Neural progenitor cell (in vitro differentiated cells): ENCODE data around the gene SNX9. TPM values are rescaled to one million over a fixed set of nuclear protein-coding genes. Genes with fewer than 3 reads are reported as not detected.

Source experiments
- DNase-seq: peaks from one replicate; pipeline ENCODE4 v3.0.0-alpha.2; 2016; ENCODE audit warnings: low spot score
- H2AFZ ChIP-seq: fragments of 200-600 bp; sonication (generic); replicated peaks from 2 replicates; pipeline ENCODE4 v1.6.1; 2016; ENCODE audit warnings: antibody characterized with exemption
- H3F3A ChIP-seq: fragments of 200-600 bp; sonication (generic); 2 replicates; pipeline ENCODE4 v1.6.1; 2016; ENCODE audit warnings: antibody characterized with exemption, low read depth
- H3K27ac ChIP-seq: fragments of 200-600 bp; sonication (generic); 2 replicates; pipeline ENCODE4 v1.5.1; 2016; ENCODE audit warnings: mild to moderate bottlenecking
- H3K27me3 ChIP-seq: fragments of 200-600 bp; sonication (generic); 2 replicates; pipeline ENCODE4 v1.6.1; 2016; ENCODE audit warnings: mild to moderate bottlenecking, moderate library complexity
- H3K36me3 ChIP-seq: fragments of 200-600 bp; sonication (generic); 2 replicates; pipeline ENCODE4 v1.5.1; 2016
- H3K4me1 ChIP-seq: fragments of 200-600 bp; sonication (generic); 2 replicates; pipeline ENCODE4 v1.6.1; 2016; ENCODE audit warnings: mixed run types
- H3K4me2 ChIP-seq: fragments of 200-600 bp; sonication (generic); 2 replicates; pipeline ENCODE4 v1.6.1; 2016
- H3K4me3 ChIP-seq: fragments of 200-600 bp; sonication (generic); 2 replicates; pipeline ENCODE4 v1.5.1; 2016
- H3K79me2 ChIP-seq: fragments of 200-600 bp; sonication (generic); 2 replicates; pipeline ENCODE4 v1.6.1; 2016; ENCODE audit warnings: low read depth
- H3K9ac ChIP-seq: fragments of 200-600 bp; sonication (generic); 2 replicates; pipeline ENCODE4 v1.6.1; 2016
- H3K9me3 ChIP-seq: fragments of 200-600 bp; sonication (generic); 2 replicates; pipeline ENCODE4 v1.5.1; 2016; ENCODE audit warnings: low read depth
- H4K20me1 ChIP-seq: fragments of 200-600 bp; sonication (generic); 2 replicates; pipeline ENCODE4 v1.6.1; 2016; ENCODE audit warnings: low read depth
- H3K27ac Mint-ChIP-seq: 3 replicates; pipeline ENCODE4 v1.8.0; 2021; ENCODE audit warnings: mixed read lengths
- H3K27me3 Mint-ChIP-seq: 2 replicates; pipeline ENCODE4 v1.8.0; 2022; ENCODE audit warnings: low read depth, mild to moderate bottlenecking, inconsistent platforms, moderate library complexity, mixed read lengths; ENCODE audit not compliant: insufficient read depth
- H3K36me3 Mint-ChIP-seq: 3 replicates; pipeline ENCODE4 v1.8.0; 2021; ENCODE audit warnings: mixed read lengths
- H3K4me1 Mint-ChIP-seq: 3 replicates; pipeline ENCODE4 v1.8.0; 2021; ENCODE audit warnings: mixed read lengths
- H3K4me3 Mint-ChIP-seq: 3 replicates; pipeline ENCODE4 v1.8.0; 2021; ENCODE audit warnings: mild to moderate bottlenecking, moderate library complexity, mixed read lengths
- H3K9me3 Mint-ChIP-seq: 3 replicates; pipeline ENCODE4 v1.8.0; 2020; ENCODE audit warnings: mixed read lengths
- EZH2 ChIP-seq: fragments of 200-600 bp; sonication (generic); IDR thresholded peaks from 2 replicates; pipeline ENCODE4 v1.6.1; 2017; ENCODE audit warnings: antibody characterized with exemption, mild to moderate bottlenecking, moderate library complexity
- EZH2phosphoT487 ChIP-seq: fragments of 200-600 bp; sonication (generic); IDR thresholded peaks from 2 replicates; pipeline ENCODE4 v1.6.1; 2017; ENCODE audit warnings: antibody characterized with exemption
- total RNA-seq: library from RNA; depleted of rRNA; stranded (reverse); fragments of >200 nt; gene quantifications from 2 replicates; pipeline ENCODE4 v1.2.3, GENCODE V29; 2015; ENCODE audit warnings: low replicate concordance
- TF ChIP-seq, protein P1 (sequence below): fragments of 200-600 bp; sonication (generic); IDR thresholded peaks from 2 replicates; pipeline ENCODE4 v1.5.1; 2017; ENCODE audit warnings: antibody characterized with exemption, mild to moderate bottlenecking

The SNX9 gene
- total RNA-seq, 1 donor from 2014 or later = 17.8 TPM

DNA sequence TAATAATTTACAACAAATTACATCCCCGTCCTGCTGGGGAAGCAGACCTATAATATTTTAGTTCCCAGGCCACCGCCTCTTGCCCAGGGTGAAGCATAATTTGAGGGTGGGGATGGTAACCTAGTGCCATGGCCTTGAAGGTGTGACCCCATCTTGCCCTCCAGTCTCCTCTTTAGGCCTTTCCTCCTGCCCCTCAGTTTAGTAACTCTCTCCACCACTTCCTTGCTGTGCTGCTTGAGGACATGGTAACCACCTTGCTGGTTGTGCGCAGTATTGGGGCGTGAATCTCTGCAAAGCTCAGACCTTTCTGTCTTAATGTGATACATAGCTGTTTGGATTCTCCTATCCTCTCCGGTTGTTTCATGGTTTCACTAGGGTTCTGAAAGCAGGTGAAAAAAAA is 16.6 kb downstream of the SNX9 start:
- H4K20me1 ChIP-seq = no peaks in the 10 kb centered on the region
- H3K79me2 ChIP-seq = peaks cover 97% of the 10 kb centered on the region
- no peaks in the 10 kb centered on the region for H3K27me3 Mint-ChIP-seq

DNA sequence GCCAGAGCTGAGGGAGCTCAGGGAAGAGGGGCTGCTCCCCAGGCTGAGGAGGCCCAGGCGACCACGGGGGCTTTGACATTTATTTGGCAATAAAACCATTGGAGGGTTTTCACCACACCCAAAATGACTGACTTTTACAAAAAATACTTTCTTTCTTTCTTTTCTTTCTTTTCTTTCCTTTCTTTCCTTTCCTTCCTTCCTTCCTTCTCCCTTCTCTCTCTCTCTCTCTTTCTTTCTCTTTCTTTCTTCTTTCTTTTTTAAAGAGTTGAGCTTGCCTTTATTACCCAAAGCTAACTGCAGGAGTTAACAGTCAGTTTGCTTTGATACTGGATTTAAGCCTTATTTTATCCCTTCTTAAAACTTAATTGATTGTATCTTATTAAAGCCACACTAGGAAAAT is 17.2 kb downstream of the SNX9 start:
- no peak overlapping the region for H3K9ac ChIP-seq
- no peaks in the 10 kb centered on the region for H3K9me3 ChIP-seq
- H3K4me1 ChIP-seq = peaks cover 17% of the 10 kb centered on the region
- H3K36me3 ChIP-seq = no peaks in the 10 kb centered on the region
- no peak for DNase-seq
- Mint-ChIP-seq H3K4me1 (peaks cover 4% of the 10 kb centered on the region), H3K4me3 (no peak overlapping the region), H3K9me3 (peaks cover 37% of the 10 kb centered on the region), H3K27me3 (no peaks in the 10 kb centered on the region), H3K27ac (no peak overlapping the region), H3K36me3 (peaks cover 31% of the 10 kb centered on the region)
- H3K4me3 ChIP-seq = no peak overlapping the region
- H3K27ac ChIP-seq = no peak overlapping the region
- H3F3A ChIP-seq = no peaks in the 10 kb centered on the region
- no peaks in the 10 kb centered on the region for H3K27me3 ChIP-seq
- H3K4me2 ChIP-seq = no peak overlapping the region
- peaks cover 97% of the 10 kb centered on the region for H3K79me2 ChIP-seq
- H4K20me1 ChIP-seq = no peaks in the 10 kb centered on the region
- no peak overlapping the region for H2AFZ ChIP-seq
- TF ChIP-seq EZH2phosphoT487 = no peak
- no peak for TF ChIP-seq EZH2
- TF ChIP-seq, protein P1, sequence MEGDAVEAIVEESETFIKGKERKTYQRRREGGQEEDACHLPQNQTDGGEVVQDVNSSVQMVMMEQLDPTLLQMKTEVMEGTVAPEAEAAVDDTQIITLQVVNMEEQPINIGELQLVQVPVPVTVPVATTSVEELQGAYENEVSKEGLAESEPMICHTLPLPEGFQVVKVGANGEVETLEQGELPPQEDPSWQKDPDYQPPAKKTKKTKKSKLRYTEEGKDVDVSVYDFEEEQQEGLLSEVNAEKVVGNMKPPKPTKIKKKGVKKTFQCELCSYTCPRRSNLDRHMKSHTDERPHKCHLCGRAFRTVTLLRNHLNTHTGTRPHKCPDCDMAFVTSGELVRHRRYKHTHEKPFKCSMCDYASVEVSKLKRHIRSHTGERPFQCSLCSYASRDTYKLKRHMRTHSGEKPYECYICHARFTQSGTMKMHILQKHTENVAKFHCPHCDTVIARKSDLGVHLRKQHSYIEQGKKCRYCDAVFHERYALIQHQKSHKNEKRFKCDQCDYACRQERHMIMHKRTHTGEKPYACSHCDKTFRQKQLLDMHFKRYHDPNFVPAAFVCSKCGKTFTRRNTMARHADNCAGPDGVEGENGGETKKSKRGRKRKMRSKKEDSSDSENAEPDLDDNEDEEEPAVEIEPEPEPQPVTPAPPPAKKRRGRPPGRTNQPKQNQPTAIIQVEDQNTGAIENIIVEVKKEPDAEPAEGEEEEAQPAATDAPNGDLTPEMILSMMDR = no peak

More for the DNA sequence above, 16.6 kb downstream of the SNX9 start:
- Histone ChIP-seq H2AFZ (no peak overlapping the region), H3K4me1 (peaks cover 17% of the 10 kb centered on the region), H3K9ac (no peak overlapping the region), H3K27me3 (no peaks in the 10 kb centered on the region), H3K9me3 (no peaks in the 10 kb centered on the region), H3F3A (peaks cover under 1% of the 10 kb centered on the region), H3K36me3 (no peaks in the 10 kb centered on the region), H3K4me2 (no peak overlapping the region), H3K4me3 (no peak overlapping the region), H3K27ac (no peak overlapping the region)
- Mint-ChIP-seq H3K9me3 (peaks cover 38% of the 10 kb centered on the region), H3K36me3 (peaks cover 32% of the 10 kb centered on the region), H3K27ac (no peak overlapping the region), H3K4me1 (peaks cover 5% of the 10 kb centered on the region), H3K4me3 (no peak overlapping the region)
- TF ChIP-seq, protein P1 = no peak
- no peak for TF ChIP-seq EZH2phosphoT487
- DNase-seq = no peak

DNA sequence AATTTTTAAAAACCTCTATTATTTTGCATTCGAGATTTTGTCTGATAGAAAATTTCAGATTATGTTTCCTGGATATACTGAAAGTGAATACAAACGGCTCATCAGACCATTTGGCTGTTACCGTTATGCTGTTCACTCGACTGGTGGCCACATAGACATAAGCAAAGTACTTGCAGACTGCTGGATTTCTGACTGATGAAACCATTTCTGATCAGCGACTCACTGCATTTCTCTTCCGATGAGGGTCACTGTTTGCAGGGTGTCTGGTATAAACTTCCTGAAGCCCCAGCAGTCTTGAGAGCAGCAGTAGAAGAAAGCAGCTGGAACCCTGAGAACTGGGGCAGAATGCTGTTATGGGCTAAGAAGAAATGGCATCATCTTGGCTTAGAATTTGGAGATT is 17.7 kb downstream of the SNX9 start:
- Mint-ChIP-seq H3K4me3 (no peak overlapping the region), H3K36me3 (peaks cover 29% of the 10 kb centered on the region), H3K27me3 (no peaks in the 10 kb centered on the region), H3K27ac (no peak overlapping the region), H3K9me3 (peaks cover 35% of the 10 kb centered on the region), H3K4me1 (peaks cover 6% of the 10 kb centered on the region)
- Histone ChIP-seq H3K4me1 (peaks cover 17% of the 10 kb centered on the region), H4K20me1 (no peaks in the 10 kb centered on the region), H3K27ac (no peak overlapping the region), H3K79me2 (peaks cover 96% of the 10 kb centered on the region), H2AFZ (no peak overlapping the region), H3K4me3 (no peak overlapping the region), H3K4me2 (no peak overlapping the region), H3K36me3 (no peaks in the 10 kb centered on the region), H3F3A (no peaks in the 10 kb centered on the region), H3K9ac (no peak overlapping the region), H3K27me3 (no peaks in the 10 kb centered on the region), H3K9me3 (no peaks in the 10 kb centered on the region)
- TF ChIP-seq, protein P1 = no peak
- no peak for TF ChIP-seq EZH2phosphoT487
- no peak for TF ChIP-seq EZH2
- no peak for DNase-seq
